ENCODE results near the gene DNALI1. TPM values are rescaled to one million over a fixed set of nuclear protein-coding genes. Genes with fewer than 3 reads are reported as not detected.
"Not testable (repeated sequence)": the region's sequence is repeated elsewhere in the genome, so short reads cannot be mapped to it uniquely, and the experiment has no call there.

Gene DNALI1
- total and polyA plus RNA-seq, 8 donors: 17.9 to 60.5 (median 50.4) TPM

- intact Hi-C loops (cut with DNase I): no loop called here
- ATAC-seq: peak; percentile 99
- no peaks in the 10 kb centered on the region for H3K9me3 ChIP-seq
Observed at GRCh38 chr1:37514350-37515184, 42.2 kb upstream of the DNALI1 start, which contains the start of gene MEAF6. MEAF6 (minus strand) TSS chr1:37514766; CDS start chr1:37514746, 20 bp downstream.

DNA sequence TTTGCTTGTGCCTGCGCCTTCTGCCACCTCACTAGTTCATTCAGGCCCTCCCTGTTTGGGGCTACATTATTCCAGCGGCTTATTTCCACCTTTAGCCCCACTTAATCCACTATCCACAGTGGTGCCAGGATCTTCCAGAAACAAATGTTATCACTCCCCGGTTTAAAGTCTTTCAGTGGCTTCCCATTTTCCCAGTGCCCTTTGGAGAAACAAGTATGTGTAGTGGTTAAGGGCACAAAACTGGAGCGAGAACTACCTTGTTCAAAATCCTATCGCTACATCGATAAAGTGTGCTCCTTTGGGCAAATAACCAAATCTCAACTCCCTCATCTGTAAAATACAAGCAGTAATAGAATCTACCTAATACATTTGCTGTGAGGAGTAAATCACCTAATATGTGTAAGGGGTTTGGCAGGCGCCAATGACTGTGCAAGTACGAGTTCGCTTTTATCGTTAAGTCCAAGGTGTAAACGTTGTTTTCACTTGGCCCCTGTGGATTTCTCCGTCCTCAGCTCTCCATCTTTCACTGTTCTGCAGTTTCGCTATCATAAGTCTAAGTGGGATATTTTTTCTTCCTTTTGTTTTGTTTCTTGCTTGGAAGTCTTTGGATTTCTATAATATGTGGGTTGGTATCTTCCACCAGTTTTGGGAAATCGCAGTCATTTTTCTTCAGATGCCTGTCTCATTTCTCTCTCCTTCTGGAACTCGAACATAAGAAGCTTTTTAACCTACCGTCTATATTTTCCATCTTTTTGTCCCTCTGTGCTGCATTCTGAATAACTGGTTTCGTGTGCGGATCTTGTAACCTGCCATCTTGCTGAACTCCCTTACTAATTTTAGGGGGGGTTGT, 41.3 kb upstream of the DNALI1 start:
- no peak for DNase-seq
- H3K4me1 ChIP-seq: peaks cover 8 to 32% of the 10 kb centered on the region in 2 donors
- no peaks in the 10 kb centered on the region for H3K9me3 ChIP-seq
- no peaks in the 10 kb centered on the region for H3K27me3 ChIP-seq
- intact Hi-C loops (cut with DNase I): no loop called here
- H3K36me3 ChIP-seq: peaks cover 0 to 22% of the 10 kb centered on the region in 2 donors
- peak overlapping the region; percentile 94 to 98 for H3K27ac ChIP-seq
- TF ChIP-seq, protein P1, sequence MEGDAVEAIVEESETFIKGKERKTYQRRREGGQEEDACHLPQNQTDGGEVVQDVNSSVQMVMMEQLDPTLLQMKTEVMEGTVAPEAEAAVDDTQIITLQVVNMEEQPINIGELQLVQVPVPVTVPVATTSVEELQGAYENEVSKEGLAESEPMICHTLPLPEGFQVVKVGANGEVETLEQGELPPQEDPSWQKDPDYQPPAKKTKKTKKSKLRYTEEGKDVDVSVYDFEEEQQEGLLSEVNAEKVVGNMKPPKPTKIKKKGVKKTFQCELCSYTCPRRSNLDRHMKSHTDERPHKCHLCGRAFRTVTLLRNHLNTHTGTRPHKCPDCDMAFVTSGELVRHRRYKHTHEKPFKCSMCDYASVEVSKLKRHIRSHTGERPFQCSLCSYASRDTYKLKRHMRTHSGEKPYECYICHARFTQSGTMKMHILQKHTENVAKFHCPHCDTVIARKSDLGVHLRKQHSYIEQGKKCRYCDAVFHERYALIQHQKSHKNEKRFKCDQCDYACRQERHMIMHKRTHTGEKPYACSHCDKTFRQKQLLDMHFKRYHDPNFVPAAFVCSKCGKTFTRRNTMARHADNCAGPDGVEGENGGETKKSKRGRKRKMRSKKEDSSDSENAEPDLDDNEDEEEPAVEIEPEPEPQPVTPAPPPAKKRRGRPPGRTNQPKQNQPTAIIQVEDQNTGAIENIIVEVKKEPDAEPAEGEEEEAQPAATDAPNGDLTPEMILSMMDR (IDR thresholded peaks at IDR 0.05): no peak
- peak overlapping the region; percentile 87 to 93 for H3K4me3 ChIP-seq
- no peak for ATAC-seq

More at GRCh38 chr1:37514350-37515184, 42.2 kb upstream of the DNALI1 start, which contains the start of gene MEAF6:
- Histone ChIP-seq H3K27ac (peak within 1 kb of the TSS; percentile 94 to 98), H3K4me3 (peak within 1 kb of the TSS; percentile 87 to 93), H3K27me3 (no peaks in the 10 kb centered on the region), H3K4me1 (peaks cover 8 to 32% of the 10 kb centered on the region in 2 donors), H3K36me3 (peaks cover 0 to 22% of the 10 kb centered on the region in 2 donors)
- DNase-seq: peak; percentile 86 to 96 (median 90)
- TF ChIP-seq, protein P1 (IDR thresholded peaks at IDR 0.05): peak; percentile 62 to 77

GRCh38 chr1:37517569-37517968, 39.2 kb upstream of the DNALI1 start:
- Histone ChIP-seq H3K9me3 (no peaks in the 10 kb centered on the region), H3K4me3 (no peak overlapping the region), H3K4me1 (peaks cover 8 to 22% of the 10 kb centered on the region in 2 donors), H3K27ac (no peak overlapping the region), H3K36me3 (peaks cover 0 to 4% of the 10 kb centered on the region in 2 donors), H3K27me3 (no peaks in the 10 kb centered on the region)
- TF ChIP-seq, protein P1 (IDR thresholded peaks at IDR 0.05): no peak
- DNase-seq: no peak
- intact Hi-C loops (cut with DNase I): no loop called here
- ATAC-seq: no peak

DNA sequence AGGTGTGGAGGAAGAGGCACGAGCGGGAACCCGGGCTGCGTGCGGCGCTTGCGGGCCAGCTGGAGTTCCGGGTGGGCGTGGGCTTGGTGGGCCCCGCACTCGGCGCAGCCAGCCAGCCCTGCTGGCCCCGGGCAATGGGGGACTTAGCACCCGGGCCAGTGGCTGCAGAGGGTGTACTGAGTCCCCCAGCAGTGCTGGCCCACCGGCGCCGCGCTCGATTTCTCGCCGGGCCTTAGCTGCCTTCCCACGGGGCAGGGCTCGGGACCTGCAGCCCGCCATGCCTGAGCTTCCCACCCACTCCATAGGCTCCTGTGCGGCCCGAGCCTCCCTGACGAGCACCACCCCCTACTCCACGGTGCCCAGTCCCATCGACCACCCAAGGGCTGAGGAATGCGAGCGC, 38.5 kb upstream of the DNALI1 start:
- H3K4me3 ChIP-seq; H3K27me3 ChIP-seq; ATAC-seq; DNase-seq; H3K36me3 ChIP-seq; H3K9me3 ChIP-seq; intact Hi-C loops (cut with DNase I); H3K27ac ChIP-seq: not testable (repeated sequence)
- peaks cover 5 to 16% of the 10 kb centered on the region in 2 donors for H3K4me1 ChIP-seq

DNA sequence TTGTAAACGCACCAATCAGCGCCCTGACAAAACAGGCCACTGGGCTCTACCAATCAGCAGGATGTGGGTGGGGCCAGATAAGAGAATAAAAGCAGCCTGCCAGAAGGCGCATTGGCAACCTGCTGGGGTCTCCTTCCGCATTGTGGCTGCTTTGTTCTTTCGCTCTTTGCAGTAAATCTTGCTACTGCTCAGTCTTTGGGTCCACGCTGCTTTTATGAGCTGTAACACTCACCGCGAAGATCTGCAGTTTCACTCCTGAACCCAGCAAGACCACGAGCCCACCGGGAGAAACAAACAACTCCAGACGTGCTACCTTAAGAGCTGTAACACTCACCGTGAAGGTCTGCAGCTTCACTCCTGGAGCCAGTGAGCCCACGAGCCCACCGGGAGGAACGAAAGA, 37.8 kb upstream of the DNALI1 start:
- DNase-seq; H3K27ac ChIP-seq; ATAC-seq; H3K27me3 ChIP-seq; H3K36me3 ChIP-seq; H3K4me1 ChIP-seq; H3K4me3 ChIP-seq; H3K9me3 ChIP-seq; intact Hi-C loops (cut with DNase I): not testable (repeated sequence)

GRCh38 chr1:37519613-37520012, 37.1 kb upstream of the DNALI1 start:
- no peaks in the 10 kb centered on the region for H3K27me3 ChIP-seq
- DNase-seq: no peak
- H3K4me3 ChIP-seq: no peak overlapping the region
- TF ChIP-seq, protein P1 (IDR thresholded peaks at IDR 0.05): no peak
- H3K9me3 ChIP-seq: no peaks in the 10 kb centered on the region
- H3K4me1 ChIP-seq: peaks cover 0 to 7% of the 10 kb centered on the region in 2 donors
- no peak for ATAC-seq
- H3K36me3 ChIP-seq: no peaks in the 10 kb centered on the region
- intact Hi-C loops (cut with DNase I): no loop called here
- H3K27ac ChIP-seq: no peak overlapping the region

GRCh38 chr1:37529888-37530287, 26.9 kb upstream of the DNALI1 start:
- H3K27ac ChIP-seq; H3K4me3 ChIP-seq; DNase-seq; H3K9me3 ChIP-seq; H3K36me3 ChIP-seq; ATAC-seq; H3K27me3 ChIP-seq; intact Hi-C loops (cut with DNase I); H3K4me1 ChIP-seq: not testable (repeated sequence)

DNA sequence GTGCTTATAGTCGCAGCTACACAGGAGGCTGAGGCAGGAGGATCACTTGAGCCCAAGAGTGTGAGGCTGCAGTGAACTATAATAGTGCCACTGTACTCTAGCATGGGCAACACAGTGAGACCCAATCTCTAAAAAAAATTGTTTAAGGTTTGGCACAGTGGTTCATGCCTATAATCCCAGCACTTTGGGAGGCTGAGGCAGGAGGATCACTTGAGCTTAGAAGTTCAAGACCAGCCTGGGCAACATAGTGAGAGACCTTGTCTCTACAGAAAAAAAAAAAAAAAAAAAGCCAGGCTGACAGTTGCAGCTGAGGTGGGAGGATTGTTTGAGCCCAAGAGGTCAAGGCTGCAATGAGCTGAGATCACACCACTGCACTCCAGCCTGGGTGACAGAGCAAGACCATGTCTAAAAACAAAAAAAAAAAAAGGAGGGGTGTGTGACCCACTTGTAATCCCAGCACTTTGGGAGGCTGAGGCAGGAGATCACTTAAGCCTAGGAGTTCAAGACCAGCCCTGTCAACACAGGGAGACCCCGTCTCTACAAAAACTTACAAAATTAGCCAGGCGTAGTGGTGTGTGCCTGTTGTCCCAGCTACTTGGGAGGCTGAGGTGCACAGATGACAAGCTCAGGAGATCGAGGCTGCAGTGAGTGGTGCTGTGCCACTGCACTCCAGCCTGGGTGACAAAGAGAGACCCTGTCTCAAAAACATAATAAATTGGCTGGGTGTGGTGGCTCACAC, 24.2 kb upstream of the DNALI1 start:
- H3K27me3 ChIP-seq; H3K4me1 ChIP-seq; ATAC-seq; DNase-seq; H3K27ac ChIP-seq; intact Hi-C loops (cut with DNase I); H3K9me3 ChIP-seq; H3K4me3 ChIP-seq: not testable (repeated sequence)
- H3K36me3 ChIP-seq: peaks cover 0 to 25% of the 10 kb centered on the region in 2 donors
